GM19372 (cell line): ENCODE results near the gene C2CD2.

Source experiments
- ATAC-seq: cut with Tn5 transposase; IDR thresholded peaks from one replicate; pipeline ENCODE4 v1.9.1; 2021; ENCODE audit warnings: mild to moderate bottlenecking, low read depth, moderate library complexity; ENCODE audit not compliant: unreplicated experiment

Gene C2CD2

GRCh38 chr21:41892726-41893125 is 61.1 kb downstream of the C2CD2 start:
- no peak for ATAC-seq

GRCh38 chr21:41891132-41891531 is 62.7 kb downstream of the C2CD2 start:
- ATAC-seq, result no peak

- no peak for ATAC-seq
These were observed 63.5 kb downstream of the C2CD2 start for GRCh38 chr21:41890355-41890754.

GRCh38 chr21:41888749-41889376 is 65.0 kb downstream of the C2CD2 start:
- no peak for ATAC-seq

GRCh38 chr21:41887667-41888066 is 66.2 kb downstream of the C2CD2 start:
- ATAC-seq, result no peak

- ATAC-seq, result no peak
These were observed 67.5 kb downstream of the C2CD2 start for GRCh38 chr21:41886328-41886727.

GRCh38 chr21:41885341-41886024 is 68.3 kb downstream of the C2CD2 start:
- no peak for ATAC-seq

GRCh38 chr21:41884501-41885030 is 69.3 kb downstream of the C2CD2 start:
- ATAC-seq, result no peak

GRCh38 chr21:41883582-41883981 is 70.2 kb downstream of the C2CD2 start:
- ATAC-seq, result no peak

GRCh38 chr21:41881051-41881450 is 72.8 kb downstream of the C2CD2 start:
- no peak for ATAC-seq

GRCh38 chr21:41880153-41880552 is 73.7 kb downstream of the C2CD2 start:
- no peak for ATAC-seq

- ATAC-seq, result peak; percentile 60
These were observed 74.4 kb downstream of the C2CD2 start, which contains the start of gene PRDM15 for GRCh38 chr21:41879190-41879998. Gene PRDM15 (minus strand): TSS chr21:41879344. CDS start chr21:41860363, 18,981 bp downstream.

- peak; percentile 50 for ATAC-seq
These were observed 75.0 kb downstream of the C2CD2 start for GRCh38 chr21:41878831-41879189.

- ATAC-seq, result peak; percentile 26
These were observed 75.7 kb downstream of the C2CD2 start for GRCh38 chr21:41877901-41878830.

- no peak for ATAC-seq
These were observed 76.7 kb downstream of the C2CD2 start for GRCh38 chr21:41876928-41877652.

- no peak for ATAC-seq
These were observed 77.4 kb downstream of the C2CD2 start for GRCh38 chr21:41876396-41876795.

GRCh38 chr21:41875086-41875485 is 78.7 kb downstream of the C2CD2 start:
- no peak for ATAC-seq

- no peak for ATAC-seq
These were observed 79.2 kb downstream of the C2CD2 start for GRCh38 chr21:41874611-41875010.

- ATAC-seq, result no peak
These were observed 80.4 kb downstream of the C2CD2 start for GRCh38 chr21:41873426-41873825.
